ENCODE measurements around the gene TSEN2.

The TSEN2 gene

GRCh38 chr3:12544652-12545472 lies 60.6 kb downstream of the TSEN2 start:
- no peak for TF ChIP-seq CTCF (IDR thresholded peaks at IDR 0.05; ENCODE audit: low read depth, low read length, missing control alignments)
- H3K4me3 ChIP-seq (replicated peaks; ENCODE audit: low read depth, low read length), result no peak overlapping the region
- DNase-seq (ENCODE audit: extremely low read depth, low read depth), result no peak

- TF ChIP-seq CTCF (IDR thresholded peaks at IDR 0.05; ENCODE audit: low read depth, low read length, missing control alignments), result no peak
- H3K4me3 ChIP-seq (replicated peaks; ENCODE audit: low read depth, low read length), result no peak within 1 kb of the TSS
- DNase-seq (ENCODE audit: extremely low read depth, low read depth), result no peak
These were observed 61.2 kb downstream of the TSEN2 start, which contains the start of gene MKRN2OS for GRCh38 chr3:12545473-12545791. TSS of gene MKRN2OS (minus strand) at chr3:12545499. CDS start at chr3:12545464, 35 bp downstream.

- no peak for DNase-seq (ENCODE audit: extremely low read depth, low read depth)
- TF ChIP-seq CTCF (IDR thresholded peaks at IDR 0.05; ENCODE audit: low read depth, low read length, missing control alignments), result no peak
- no peak overlapping the region for H3K4me3 ChIP-seq (replicated peaks; ENCODE audit: low read depth, low read length)
These were observed 65.9 kb downstream of the TSEN2 start for GRCh38 chr3:12549971-12550760.

GRCh38 chr3:12553921-12554391 lies 69.7 kb downstream of the TSEN2 start:
- DNase-seq (ENCODE audit: extremely low read depth, low read depth), result no peak
- TF ChIP-seq CTCF (IDR thresholded peaks at IDR 0.05; ENCODE audit: low read depth, low read length, missing control alignments), result no peak
- peak overlapping the region; percentile 51 for H3K4me3 ChIP-seq (replicated peaks; ENCODE audit: low read depth, low read length)

- no peak for DNase-seq (ENCODE audit: extremely low read depth, low read depth)
- TF ChIP-seq CTCF (IDR thresholded peaks at IDR 0.05; ENCODE audit: low read depth, low read length, missing control alignments), result no peak
- peak overlapping the region; percentile 72 for H3K4me3 ChIP-seq (replicated peaks; ENCODE audit: low read depth, low read length)
These were observed 72.0 kb downstream of the TSEN2 start for GRCh38 chr3:12556314-12556689.

GRCh38 chr3:12556690-12557472 lies 72.6 kb downstream of the TSEN2 start, which contains the start of gene MKRN2:
TSS of gene MKRN2 (plus strand) at chr3:12557087. CDS start at chr3:12557151, 64 bp downstream.
- peak within 1 kb of the TSS; percentile 72 for H3K4me3 ChIP-seq (replicated peaks; ENCODE audit: low read depth, low read length)
- TF ChIP-seq CTCF (IDR thresholded peaks at IDR 0.05; ENCODE audit: low read depth, low read length, missing control alignments), result no peak
- DNase-seq (ENCODE audit: extremely low read depth, low read depth), result peak; percentile 53
